Suprapubic skin (tissue), 4 donors: ENCODE data around the gene KRT33A. TPM values are rescaled to one million over a fixed set of nuclear protein-coding genes. Genes with fewer than 3 reads are reported as not detected.

Experiments
- DNase-seq, 2 donors: peaks; one replicate each; pipeline ENCODE4 v3.0.0-alpha.2; 2019; ENCODE audit warnings: low spot score in 2 of 2
- H3K27ac ChIP-seq: fragments of 200-600 bp; sonication (generic); one replicate; pipeline ENCODE4 v1.5.1; 2019
- H3K27me3 ChIP-seq: fragments of 200-600 bp; sonication (generic); one replicate; pipeline ENCODE4 v1.5.1; 2019
- H3K36me3 ChIP-seq: fragments of 200-600 bp; sonication (generic); one replicate; pipeline ENCODE4 v1.5.1; 2019
- H3K4me1 ChIP-seq: fragments of 200-600 bp; sonication (generic); one replicate; pipeline ENCODE4 v1.5.1; 2019
- H3K4me3 ChIP-seq: fragments of 200-600 bp; sonication (generic); one replicate; pipeline ENCODE4 v1.5.1; 2019; ENCODE audit warnings: mild to moderate bottlenecking
- H3K9me3 ChIP-seq: fragments of 200-600 bp; sonication (generic); one replicate; pipeline ENCODE4 v1.5.1; 2019
- EP300 ChIP-seq: sonication (generic); formaldehyde crosslinking; IDR thresholded peaks from one replicate; pipeline ENCODE4 v1.6.1; 2017; ENCODE audit warnings: antibody characterized with exemption
- POLR2A ChIP-seq, 2 donors: fragments of 450-650 bp; IDR thresholded peaks; one replicate each; pipeline ENCODE4 v1.6.1; 2017; ENCODE audit warnings: antibody characterized with exemption in 2 of 2, mild to moderate bottlenecking in 2 of 2, moderate library complexity in 2 of 2
- POLR2AphosphoS5 ChIP-seq, 3 donors: sonication (generic); formaldehyde crosslinking; IDR thresholded peaks; one replicate each; pipeline ENCODE4 v1.6.1; 2017; ENCODE audit warnings: antibody characterized with exemption in 3 of 3
- WGBS: methylation state at CpG from one replicate; pipeline ENCODE4 v1.1.5; 2018; 5-methylcytosine and 5-hydroxymethylcytosine counted together
- total RNA-seq, 4 donors: library from RNA; depleted of rRNA; stranded (reverse); fragments of >200 nt; gene quantifications; one replicate each; pipeline ENCODE4 v1.1.0, GENCODE V29; 2016
- TF ChIP-seq, protein P1 (sequence below), 2 donors: fragments of 200-600 bp in 1 of 2; fragments of 450-650 bp in 1 of 2; sonication (generic) in 1 of 2; IDR thresholded peaks; one replicate each; pipeline ENCODE4 v1.5.1; 2016 to 2019; ENCODE audit warnings: antibody characterized with exemption in 2 of 2, mild to moderate bottlenecking in 1 of 2, moderate library complexity in 1 of 2

Gene KRT33A
- total RNA-seq, 4 donors from 2014 or later: 1.2 to 144 (median 8.3) TPM

DNA sequence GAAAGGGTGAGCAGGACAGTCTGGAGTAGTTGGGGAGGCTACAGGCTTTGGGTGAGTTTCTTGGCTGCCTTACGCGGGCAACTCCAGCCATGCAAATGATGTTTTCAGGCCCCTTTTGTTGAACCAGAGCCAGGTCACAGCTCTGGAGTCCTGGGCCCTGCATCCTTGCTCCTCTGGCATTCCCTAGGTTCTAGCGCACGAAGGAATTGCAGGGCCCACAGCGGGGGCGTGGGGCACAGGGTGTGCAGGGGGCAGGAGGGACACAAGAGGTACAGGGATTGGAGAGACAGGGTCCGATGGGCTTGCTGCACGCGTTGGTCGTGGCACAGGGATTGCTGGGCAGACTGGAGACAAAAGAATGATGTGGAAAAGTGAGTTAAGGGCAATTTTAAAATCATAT lies 43.2 kb upstream of the KRT33A start:
- WGBS: 75% methylated on average over 10 of the region's 10 CpGs
- TF ChIP-seq POLR2A (IDR thresholded peaks at IDR 0.05) (no peak), EP300 (no peak), POLR2AphosphoS5 (IDR thresholded peaks at IDR 0.05) (no peak)
- TF ChIP-seq, protein P1, sequence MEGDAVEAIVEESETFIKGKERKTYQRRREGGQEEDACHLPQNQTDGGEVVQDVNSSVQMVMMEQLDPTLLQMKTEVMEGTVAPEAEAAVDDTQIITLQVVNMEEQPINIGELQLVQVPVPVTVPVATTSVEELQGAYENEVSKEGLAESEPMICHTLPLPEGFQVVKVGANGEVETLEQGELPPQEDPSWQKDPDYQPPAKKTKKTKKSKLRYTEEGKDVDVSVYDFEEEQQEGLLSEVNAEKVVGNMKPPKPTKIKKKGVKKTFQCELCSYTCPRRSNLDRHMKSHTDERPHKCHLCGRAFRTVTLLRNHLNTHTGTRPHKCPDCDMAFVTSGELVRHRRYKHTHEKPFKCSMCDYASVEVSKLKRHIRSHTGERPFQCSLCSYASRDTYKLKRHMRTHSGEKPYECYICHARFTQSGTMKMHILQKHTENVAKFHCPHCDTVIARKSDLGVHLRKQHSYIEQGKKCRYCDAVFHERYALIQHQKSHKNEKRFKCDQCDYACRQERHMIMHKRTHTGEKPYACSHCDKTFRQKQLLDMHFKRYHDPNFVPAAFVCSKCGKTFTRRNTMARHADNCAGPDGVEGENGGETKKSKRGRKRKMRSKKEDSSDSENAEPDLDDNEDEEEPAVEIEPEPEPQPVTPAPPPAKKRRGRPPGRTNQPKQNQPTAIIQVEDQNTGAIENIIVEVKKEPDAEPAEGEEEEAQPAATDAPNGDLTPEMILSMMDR (IDR thresholded peaks at IDR 0.05): no peak

DNA sequence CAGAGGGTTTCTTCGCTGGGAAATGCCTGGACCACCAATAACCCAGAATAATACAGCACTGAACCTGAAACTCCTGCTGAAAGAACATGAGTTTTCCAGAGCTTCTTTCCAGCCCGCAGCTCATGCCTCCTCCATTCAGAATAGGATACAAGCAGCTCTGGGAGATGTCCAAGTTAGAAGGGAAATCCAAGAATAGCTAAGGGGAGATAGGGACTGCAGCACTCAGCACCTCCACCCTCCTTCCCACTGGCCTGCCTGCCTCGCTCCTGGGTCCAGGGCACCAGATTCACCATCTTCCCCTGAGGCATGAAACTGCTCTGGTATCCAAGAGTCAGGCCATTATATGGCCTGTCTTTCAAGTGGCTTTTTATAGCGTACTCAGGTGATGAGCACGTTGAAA lies 42.7 kb upstream of the KRT33A start:
- 45% methylated on average over 5 of the region's 5 CpGs for WGBS
- no peak for DNase-seq
- Histone ChIP-seq H3K27ac (no peak overlapping the region), H3K27me3 (peaks cover 5% of the 10 kb centered on the region), H3K36me3 (no peaks in the 10 kb centered on the region), H3K4me3 (no peak overlapping the region), H3K9me3 (no peaks in the 10 kb centered on the region), H3K4me1 (peaks cover 7% of the 10 kb centered on the region)
- no peak for TF ChIP-seq POLR2A (IDR thresholded peaks at IDR 0.05)
- TF ChIP-seq, protein P1 (IDR thresholded peaks at IDR 0.05): no peak
- TF ChIP-seq EP300: no peak
- TF ChIP-seq POLR2AphosphoS5 (IDR thresholded peaks at IDR 0.05): no peak

More for the DNA sequence above, 43.2 kb upstream of the KRT33A start:
- H3K27me3 ChIP-seq: peaks cover 5% of the 10 kb centered on the region
- no peaks in the 10 kb centered on the region for H3K9me3 ChIP-seq
- H3K27ac ChIP-seq: peak overlapping the region; percentile 15
- H3K36me3 ChIP-seq: no peaks in the 10 kb centered on the region
- H3K4me3 ChIP-seq: no peak overlapping the region
- H3K4me1 ChIP-seq: peaks cover 7% of the 10 kb centered on the region
- DNase-seq: no peak

DNA sequence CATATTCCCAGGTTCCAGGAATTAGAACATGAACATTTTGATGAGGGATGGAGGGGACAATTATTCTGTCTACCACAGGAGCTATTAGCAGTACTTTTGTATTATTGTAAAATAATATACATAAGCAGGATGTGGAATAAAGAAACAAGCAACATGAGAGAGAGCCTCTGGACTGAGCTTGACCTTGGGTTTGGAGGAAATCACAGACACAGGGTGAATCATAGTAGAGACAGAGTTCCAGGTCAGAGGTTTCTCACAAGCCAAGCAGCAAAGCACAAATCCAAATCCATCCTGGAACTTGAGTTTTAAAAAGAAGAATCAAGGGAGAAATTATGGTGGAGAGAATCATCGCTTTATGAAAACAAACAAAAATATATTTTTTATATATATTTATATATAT lies 41.6 kb upstream of the KRT33A start:
- Histone ChIP-seq H3K4me1 (peaks cover 7% of the 10 kb centered on the region), H3K9me3 (no peaks in the 10 kb centered on the region), H3K36me3 (no peaks in the 10 kb centered on the region), H3K27me3 (peaks cover 5% of the 10 kb centered on the region), H3K4me3 (no peak overlapping the region), H3K27ac (no peak overlapping the region)
- no peak for DNase-seq
- WGBS: 97% methylated on average over 1 of the region's 1 CpG
- TF ChIP-seq, protein P1 (IDR thresholded peaks at IDR 0.05): no peak
- TF ChIP-seq POLR2AphosphoS5 (IDR thresholded peaks at IDR 0.05) (no peak), EP300 (no peak), POLR2A (IDR thresholded peaks at IDR 0.05) (no peak)

DNA sequence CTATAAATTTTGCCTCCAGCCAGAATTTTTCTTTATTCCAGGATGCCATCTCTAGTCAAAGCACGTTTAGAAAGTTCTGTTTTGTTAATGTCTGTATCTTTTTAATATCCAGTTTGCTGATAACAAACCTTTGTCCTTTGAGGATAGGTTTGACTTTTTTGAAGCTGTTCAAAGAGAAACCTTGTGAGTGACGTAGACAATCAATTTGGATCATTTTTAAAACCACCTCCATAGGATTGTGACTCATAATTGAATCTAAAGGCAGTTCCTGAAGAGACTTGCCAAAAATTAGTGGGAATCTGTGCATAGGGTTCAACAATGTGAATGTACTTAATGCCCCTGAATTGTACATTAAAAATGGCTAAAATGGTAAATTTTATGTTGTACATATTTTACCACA lies 40.9 kb upstream of the KRT33A start:
- 44% methylated on average over 2 of the region's 2 CpGs for WGBS
- DNase-seq: no peak
- peaks cover 7% of the 10 kb centered on the region for H3K4me1 ChIP-seq
- H3K27ac ChIP-seq: no peak overlapping the region
- no peak for TF ChIP-seq EP300
- no peak for TF ChIP-seq POLR2AphosphoS5 (IDR thresholded peaks at IDR 0.05)
- TF ChIP-seq POLR2A (IDR thresholded peaks at IDR 0.05): no peak
- TF ChIP-seq, protein P1 (IDR thresholded peaks at IDR 0.05): no peak
- H3K9me3 ChIP-seq: peaks cover 6% of the 10 kb centered on the region
- H3K27me3 ChIP-seq: peaks cover 5% of the 10 kb centered on the region
- no peak overlapping the region for H3K4me3 ChIP-seq
- H3K36me3 ChIP-seq: no peaks in the 10 kb centered on the region

- 66% methylated on average over 7 of the region's 7 CpGs for WGBS
- Histone ChIP-seq H3K27me3 (peaks cover 5% of the 10 kb centered on the region), H3K4me3 (no peak overlapping the region), H3K36me3 (no peaks in the 10 kb centered on the region), H3K27ac (no peak overlapping the region), H3K4me1 (peaks cover 7% of the 10 kb centered on the region), H3K9me3 (peaks cover 7% of the 10 kb centered on the region)
- DNase-seq: no peak
- no peak for TF ChIP-seq POLR2AphosphoS5 (IDR thresholded peaks at IDR 0.05)
- no peak for TF ChIP-seq EP300
- TF ChIP-seq POLR2A (IDR thresholded peaks at IDR 0.05): no peak
- TF ChIP-seq, protein P1 (IDR thresholded peaks at IDR 0.05): no peak
These were observed 39.8 kb upstream of the KRT33A start for GRCh38 chr17:41390411-41390938.
